ENCODE data around the gene GTF2F1.
"Not testable (repeated sequence)": the region's sequence is repeated elsewhere in the genome, so short reads cannot be mapped to it uniquely, and the experiment has no call there.

Gene GTF2F1, protein sequence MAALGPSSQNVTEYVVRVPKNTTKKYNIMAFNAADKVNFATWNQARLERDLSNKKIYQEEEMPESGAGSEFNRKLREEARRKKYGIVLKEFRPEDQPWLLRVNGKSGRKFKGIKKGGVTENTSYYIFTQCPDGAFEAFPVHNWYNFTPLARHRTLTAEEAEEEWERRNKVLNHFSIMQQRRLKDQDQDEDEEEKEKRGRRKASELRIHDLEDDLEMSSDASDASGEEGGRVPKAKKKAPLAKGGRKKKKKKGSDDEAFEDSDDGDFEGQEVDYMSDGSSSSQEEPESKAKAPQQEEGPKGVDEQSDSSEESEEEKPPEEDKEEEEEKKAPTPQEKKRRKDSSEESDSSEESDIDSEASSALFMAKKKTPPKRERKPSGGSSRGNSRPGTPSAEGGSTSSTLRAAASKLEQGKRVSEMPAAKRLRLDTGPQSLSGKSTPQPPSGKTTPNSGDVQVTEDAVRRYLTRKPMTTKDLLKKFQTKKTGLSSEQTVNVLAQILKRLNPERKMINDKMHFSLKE

DNA sequence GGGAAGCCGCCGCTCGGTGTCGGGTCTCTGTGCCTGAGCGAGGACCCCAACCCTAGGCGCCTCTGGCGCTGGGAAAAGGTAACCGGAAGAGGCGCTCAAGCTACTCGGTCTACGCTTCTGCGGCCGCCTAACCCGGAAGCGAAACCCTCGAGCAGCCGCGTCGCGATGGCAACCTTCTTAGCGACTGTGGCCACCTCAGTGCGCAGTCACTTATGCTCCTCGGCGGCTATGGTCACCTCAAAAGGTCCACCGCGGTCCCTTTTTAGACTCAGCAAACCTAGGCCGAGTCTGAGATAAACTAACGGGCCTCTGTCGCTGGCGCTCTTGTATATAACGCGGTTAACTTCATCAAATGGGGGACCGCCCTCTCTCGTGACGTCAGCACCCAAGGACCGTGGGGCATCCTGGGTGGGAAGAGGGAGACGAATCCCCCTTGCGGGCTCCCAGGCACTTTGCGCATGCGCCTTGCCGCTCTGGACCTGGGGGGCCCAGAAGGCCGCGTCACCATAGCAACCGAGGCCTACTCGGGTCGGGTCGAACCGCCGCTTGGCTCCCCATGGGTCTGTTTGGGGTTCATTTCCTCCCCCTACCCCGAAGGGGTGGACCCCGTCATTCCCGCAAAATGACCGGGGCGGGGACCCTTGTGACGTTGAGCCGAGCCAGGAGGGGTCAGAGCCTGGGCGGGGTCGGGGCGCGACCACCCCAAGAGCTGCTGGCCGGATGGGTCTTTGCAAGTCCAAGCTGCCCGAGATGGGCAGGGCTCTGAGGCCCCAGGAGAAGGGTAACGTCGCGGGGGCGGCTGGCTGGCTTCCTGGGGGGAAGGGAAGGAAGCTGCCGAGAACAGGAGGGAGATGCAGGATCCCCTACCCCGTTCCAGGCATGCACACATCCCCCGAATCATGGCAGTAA, at the start of gene GTF2F1:
GTF2F1 (minus strand) TSS at position 91 of the 909 bp plus-strand sequence. CDS start 169 bp downstream, outside the sequence.
- FAIRE-seq (peak; percentile 53), DNase-seq (ENCODE audit: low spot score) (peak; percentile 95)

DNA sequence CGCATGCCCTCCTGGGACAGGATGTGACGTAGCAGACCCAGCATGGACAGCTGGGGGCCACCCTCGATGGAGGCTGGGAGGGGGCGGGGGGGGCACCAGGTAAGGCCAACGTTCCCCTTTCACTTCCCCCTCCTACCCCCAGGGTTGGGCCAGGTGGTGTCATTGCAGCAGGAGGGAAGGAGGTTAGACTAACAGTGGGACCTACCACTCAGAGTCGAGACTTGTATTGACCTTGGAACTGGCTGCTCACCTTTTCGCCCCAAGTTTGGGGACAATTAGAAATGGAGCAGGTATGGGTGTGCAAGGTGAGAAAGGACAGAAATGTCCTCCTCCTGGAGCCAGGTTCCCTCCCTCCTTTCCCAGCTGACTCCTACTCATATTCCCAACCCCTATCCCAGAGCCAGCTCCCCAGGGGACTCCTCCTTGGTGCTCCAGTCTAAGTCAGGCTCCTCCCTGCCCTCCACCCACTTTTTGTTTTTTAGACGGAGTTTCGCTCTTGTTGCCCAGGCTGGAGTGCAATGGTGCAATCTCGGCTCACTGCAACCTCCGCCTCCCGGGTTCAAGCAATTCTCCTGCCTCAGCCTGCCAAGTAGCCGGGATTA, 49.2 kb upstream of the GTF2F1 start:
- FAIRE-seq, result no peak
- DNase-seq (ENCODE audit: low spot score), result no peak

GRCh38 chr19:6440905-6441304, 47.9 kb upstream of the GTF2F1 start:
- no peak for DNase-seq (ENCODE audit: low spot score)

DNA sequence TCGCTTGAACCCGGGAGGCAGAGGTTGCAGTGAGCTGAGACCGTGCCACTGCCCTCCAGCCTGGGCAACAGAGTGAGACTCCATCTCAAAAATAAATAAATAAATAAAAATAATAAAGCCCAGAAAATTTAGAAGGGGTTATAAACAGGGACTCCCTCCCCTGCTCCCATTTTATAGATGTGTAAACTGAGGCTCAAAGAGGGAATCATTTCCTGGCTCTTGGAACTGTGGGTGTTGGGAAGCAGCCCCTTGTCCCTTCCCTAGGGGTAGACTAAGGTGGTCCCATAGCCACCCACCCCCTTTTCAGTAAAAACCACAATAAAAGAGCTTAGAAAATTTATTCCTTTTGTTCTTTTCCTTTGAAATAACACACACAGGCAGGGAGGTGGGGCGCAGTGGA, 46.8 kb upstream of the GTF2F1 start:
- DNase-seq (ENCODE audit: low spot score) (no peak), FAIRE-seq (no peak)

More at GRCh38 chr19:6440905-6441304, 47.9 kb upstream of the GTF2F1 start:
- FAIRE-seq, result no peak

DNA sequence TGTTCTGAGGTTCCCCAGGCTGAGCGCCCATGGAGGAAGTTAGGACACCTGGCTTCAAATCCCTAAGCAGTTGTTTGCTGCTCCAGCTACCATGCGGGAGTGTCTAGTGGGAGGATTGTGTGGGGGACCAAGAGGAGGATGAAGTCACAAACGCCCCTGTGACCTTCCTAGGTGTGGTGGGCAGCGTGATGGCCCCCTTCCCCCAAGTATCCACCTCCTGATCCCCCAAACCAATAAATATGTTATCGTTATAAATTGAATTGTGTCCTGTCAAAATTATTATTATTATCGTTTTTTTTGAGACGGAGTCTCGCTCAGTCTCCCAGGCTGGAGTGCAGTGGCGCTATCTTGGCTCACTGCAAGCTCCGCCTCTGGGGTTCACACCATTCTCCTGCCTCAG, 40.7 kb upstream of the GTF2F1 start, which contains the start of gene SLC25A41:
SLC25A41 (minus strand) TSS at position 101 of the 400 bp plus-strand sequence; CDS start at position 31, 70 bp downstream.
- FAIRE-seq (no peak), DNase-seq (ENCODE audit: low spot score) (no peak)

- FAIRE-seq (no peak), DNase-seq (ENCODE audit: low spot score) (no peak)
Measured at GRCh38 chr19:6433165-6433564, 40.2 kb upstream of the GTF2F1 start.

- no peak for DNase-seq (ENCODE audit: low spot score)
- no peak for FAIRE-seq
Measured at GRCh38 chr19:6431891-6432290, 38.9 kb upstream of the GTF2F1 start.

DNA sequence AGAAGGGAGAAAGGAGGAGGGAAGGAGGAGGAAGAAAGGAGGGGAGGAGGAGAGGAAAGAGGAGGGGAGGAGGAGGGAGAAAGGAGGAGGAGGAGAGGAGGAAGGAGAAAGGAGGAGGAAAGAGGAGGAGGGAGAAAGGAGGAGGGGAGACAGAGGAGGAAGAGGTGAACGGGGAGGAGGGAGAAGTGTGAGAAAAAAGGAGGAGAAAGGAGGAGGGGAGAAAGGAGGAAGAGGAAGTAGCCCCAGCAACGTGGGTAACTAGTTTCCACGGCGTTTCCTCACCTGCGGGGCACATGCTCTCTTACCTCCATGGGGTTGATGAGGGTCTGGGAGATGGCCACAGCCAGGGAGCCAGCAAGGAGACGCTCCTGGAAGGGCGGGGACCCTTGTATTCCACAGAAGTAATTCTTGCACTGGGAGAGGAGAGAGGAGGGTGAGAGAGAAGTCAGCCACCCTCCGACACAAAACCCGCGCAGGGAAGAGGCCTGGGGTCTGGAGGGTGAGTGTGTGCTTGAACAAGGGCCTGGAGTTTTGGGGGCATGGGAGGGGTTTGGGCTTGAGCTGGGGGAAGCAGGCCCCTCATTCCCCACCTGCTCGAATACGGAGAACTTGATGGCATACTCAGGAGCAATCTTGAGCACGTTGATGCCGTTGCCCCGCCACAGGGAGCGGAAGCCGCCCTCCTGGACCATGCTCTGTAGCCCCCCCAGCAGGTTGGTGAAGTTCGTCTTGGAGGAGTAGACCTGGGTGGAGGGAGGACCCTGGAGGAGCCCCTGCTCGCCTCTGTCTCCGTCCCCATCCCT, 36.7 kb upstream of the GTF2F1 start:
- FAIRE-seq, result no peak

GRCh38 chr19:6428692-6429418, 35.9 kb upstream of the GTF2F1 start:
- not testable (repeated sequence) for DNase-seq (ENCODE audit: low spot score); FAIRE-seq

More for the DNA sequence above, 36.7 kb upstream of the GTF2F1 start:
- no peak for DNase-seq (ENCODE audit: low spot score)

DNA sequence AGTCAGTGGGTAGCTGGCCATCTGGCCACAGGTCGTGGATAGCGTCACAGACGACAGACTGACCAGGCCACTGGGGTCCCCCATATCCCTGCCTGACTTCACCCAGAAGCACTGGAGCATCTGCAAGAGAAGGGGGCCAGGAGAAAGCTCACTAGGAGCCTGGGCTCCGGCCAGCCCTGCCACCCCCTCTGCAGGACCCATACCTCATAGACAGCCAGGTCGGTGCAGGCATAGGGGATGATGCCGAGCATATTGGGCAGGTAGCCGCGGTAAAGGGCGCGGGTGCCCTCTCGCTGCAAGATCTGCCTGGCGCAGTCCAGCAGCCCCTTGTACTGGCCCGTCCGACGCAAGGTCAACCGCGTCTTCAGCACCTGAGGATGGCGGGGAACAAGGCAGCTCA, 34.2 kb upstream of the GTF2F1 start:
- FAIRE-seq (no peak), DNase-seq (ENCODE audit: low spot score) (no peak)

GRCh38 chr19:6425732-6426620, 33.0 kb upstream of the GTF2F1 start:
- DNase-seq (ENCODE audit: low spot score), result no peak
- no peak for FAIRE-seq

- DNase-seq (ENCODE audit: low spot score), result peak; percentile 95
- FAIRE-seq, result peak; percentile 50
Measured at GRCh38 chr19:6424939-6425731, 32.2 kb upstream of the GTF2F1 start.

DNA sequence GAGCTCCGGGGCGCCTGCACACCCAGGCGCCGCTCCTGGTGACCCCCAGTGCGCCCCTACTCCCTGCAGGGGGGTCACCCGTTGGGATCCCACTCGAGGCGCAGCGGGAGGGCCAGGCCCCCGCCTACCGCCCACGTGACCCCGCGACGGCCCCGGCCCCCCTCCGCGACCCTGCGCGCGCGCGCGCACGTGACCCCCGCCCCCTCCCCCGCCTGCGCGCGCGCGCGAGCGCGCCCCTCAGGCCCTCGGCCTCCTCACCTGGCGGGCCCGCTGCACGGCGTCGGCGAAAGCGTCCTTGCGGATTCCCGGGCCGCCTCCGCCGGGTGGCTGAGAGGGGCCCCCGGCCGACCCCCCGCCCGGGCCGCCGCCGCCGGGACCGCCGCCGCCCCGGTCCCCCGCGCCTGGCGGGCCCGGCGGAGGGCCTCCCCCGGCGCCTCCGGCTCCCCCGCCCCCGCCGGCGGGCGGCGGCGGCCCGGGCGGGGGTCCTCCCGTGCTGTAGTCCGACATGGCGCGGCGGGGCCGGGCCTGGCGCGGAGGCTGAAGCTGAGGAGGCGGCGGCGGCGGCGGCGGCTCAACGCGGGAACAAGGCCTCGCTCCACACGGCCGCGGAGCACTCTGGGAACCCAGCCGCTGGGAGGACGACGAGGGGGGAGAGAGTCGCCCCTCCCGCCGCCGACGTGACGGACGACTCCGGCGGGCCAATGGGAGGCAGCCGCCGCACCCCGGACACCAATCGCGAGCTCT, 31.4 kb upstream of the GTF2F1 start, which contains the start of gene KHSRP:
KHSRP (minus strand) TSS at position 617 of the 744 bp plus-strand sequence; CDS start at position 507, 110 bp downstream.
- DNase-seq (ENCODE audit: low spot score) (peak; percentile 41), FAIRE-seq (peak; percentile 71)

GRCh38 chr19:6423499-6424194, 30.7 kb upstream of the GTF2F1 start:
- no peak for FAIRE-seq

DNA sequence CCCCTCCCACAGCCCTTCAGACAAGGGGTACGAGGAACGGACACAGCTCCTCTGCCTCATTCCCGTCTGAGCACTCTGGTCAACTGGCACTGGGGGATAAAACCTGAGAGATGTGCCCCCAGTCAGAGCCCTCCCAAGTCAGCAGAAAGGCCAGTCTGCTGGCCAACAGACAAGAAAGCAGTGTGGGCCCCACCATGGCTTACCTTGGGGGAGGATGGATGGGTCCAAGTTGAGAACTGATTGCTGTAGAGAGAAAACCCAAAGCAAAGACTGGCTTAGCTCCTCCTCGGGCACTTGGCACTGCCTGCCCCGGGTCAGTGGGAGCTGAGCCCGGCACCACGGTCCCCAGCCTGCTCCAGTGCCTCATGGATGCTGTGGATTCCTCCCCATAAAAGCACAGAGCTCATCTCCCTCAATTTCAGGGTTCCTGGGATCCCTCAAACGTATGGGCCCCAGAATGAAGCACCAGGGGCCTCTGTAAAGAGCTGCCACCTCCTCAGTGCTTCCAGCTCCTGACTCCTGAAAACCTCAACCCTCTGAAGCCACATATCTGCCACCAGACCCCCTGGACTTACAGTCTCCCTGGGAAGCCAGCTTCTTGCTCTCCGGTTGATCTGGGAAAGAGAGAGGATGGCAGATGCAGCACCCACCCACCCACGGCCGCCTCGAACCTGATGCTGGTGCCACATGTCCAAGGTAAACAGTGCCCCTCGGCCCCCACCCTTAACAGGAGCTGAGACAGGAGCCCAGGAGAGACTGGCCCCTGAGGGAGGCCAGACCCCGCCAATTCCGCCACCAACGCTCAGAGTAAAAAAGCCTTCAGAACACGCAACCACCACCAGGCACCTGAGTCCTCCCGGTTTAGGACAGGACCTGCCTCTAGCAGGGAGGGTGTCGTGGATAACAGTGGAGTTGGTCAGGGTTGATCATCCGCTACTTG, 28.4 kb upstream of the GTF2F1 start:
- FAIRE-seq (no peak), DNase-seq (ENCODE audit: low spot score) (no peak)

More at GRCh38 chr19:6423499-6424194, 30.7 kb upstream of the GTF2F1 start:
- DNase-seq (ENCODE audit: low spot score), result peak; percentile 22
